ENCODE measurements around the gene HIC1. TPM values are rescaled to one million over a fixed set of nuclear protein-coding genes. Genes with fewer than 3 reads are reported as not detected.
"Not testable (repeated sequence)": the region's sequence is repeated elsewhere in the genome, so short reads cannot be mapped to it uniquely, and the experiment has no call there.

Gene HIC1
- total RNA-seq = 19.0 TPM
- long read RNA-seq, transcript HIC1-205 (2 exons, 1,134 nt) = major isoform, 11 of 46 reads
- long read RNA-seq, transcript HIC1-206 (1 exons, 725 nt) = minor isoform, 5 of 46 reads
- long read RNA-seq, partial matches to known transcripts = 0 of 46 reads
- long read RNA-seq, other reads (novel, unspliced or antisense) = 29 of 46 reads

- ATAC-seq (peak; percentile 65), DNase-seq (peak; percentile 91)
- intact Hi-C loops (cut with micrococcal nuclease) = loop anchor here (5.0 kb wide), 1 partner anchor 188 kb away; no protein-coding TSS in a partner anchor
Measured at GRCh38 chr17:2054512-2055291, at the start of gene HIC1. Gene HIC1 (plus strand): TSS chr17:2055103. CDS start chr17:2056691, 1,588 bp downstream.

- DNase-seq (no peak), ATAC-seq (no peak)
- intact Hi-C loops (cut with micrococcal nuclease) = no loop called here
Measured at GRCh38 chr17:2008332-2009126, 46.4 kb upstream of the HIC1 start.

GRCh38 chr17:2009737-2010136 lies 45.2 kb upstream of the HIC1 start:
- no peak for ATAC-seq
- intact Hi-C loops (cut with micrococcal nuclease) = no loop called here
- DNase-seq = no peak

- ATAC-seq (peak; percentile 52), DNase-seq (no peak)
- intact Hi-C loops (cut with micrococcal nuclease) = no loop called here
Measured at GRCh38 chr17:2011411-2012371, 43.2 kb upstream of the HIC1 start.

- no peak for ATAC-seq
- DNase-seq = no peak
- intact Hi-C loops (cut with micrococcal nuclease) = no loop called here
Measured at GRCh38 chr17:2012499-2012898, 42.4 kb upstream of the HIC1 start.

- ATAC-seq; intact Hi-C loops (cut with micrococcal nuclease); DNase-seq: not testable (repeated sequence)
Measured at GRCh38 chr17:2013220-2013993, 41.5 kb upstream of the HIC1 start.

GRCh38 chr17:2013994-2014317 lies 40.9 kb upstream of the HIC1 start:
- DNase-seq (no peak), ATAC-seq (no peak)
- intact Hi-C loops (cut with micrococcal nuclease) = no loop called here

GRCh38 chr17:2015314-2015713 lies 39.6 kb upstream of the HIC1 start:
- intact Hi-C loops (cut with micrococcal nuclease) = no loop called here
- no peak for DNase-seq
- no peak for ATAC-seq

GRCh38 chr17:2016494-2016893 lies 38.4 kb upstream of the HIC1 start:
- no peak for ATAC-seq
- DNase-seq = no peak
- intact Hi-C loops (cut with micrococcal nuclease) = no loop called here

GRCh38 chr17:2017274-2017941 lies 37.5 kb upstream of the HIC1 start:
- ATAC-seq (no peak), DNase-seq (no peak)
- intact Hi-C loops (cut with micrococcal nuclease) = no loop called here

- intact Hi-C loops (cut with micrococcal nuclease) = no loop called here
- DNase-seq (no peak), ATAC-seq (no peak)
Measured at GRCh38 chr17:2018716-2019510, 36.0 kb upstream of the HIC1 start.

GRCh38 chr17:2019723-2020122 lies 35.2 kb upstream of the HIC1 start:
- intact Hi-C loops (cut with micrococcal nuclease) = no loop called here
- ATAC-seq = no peak
- DNase-seq = no peak

GRCh38 chr17:2020721-2021120 lies 34.2 kb upstream of the HIC1 start:
- ATAC-seq (no peak), DNase-seq (no peak)
- intact Hi-C loops (cut with micrococcal nuclease) = no loop called here

GRCh38 chr17:2022647-2023240 lies 32.2 kb upstream of the HIC1 start:
- ATAC-seq (no peak), DNase-seq (no peak)
- intact Hi-C loops (cut with micrococcal nuclease) = no loop called here

- intact Hi-C loops (cut with micrococcal nuclease) = no loop called here
- ATAC-seq = no peak
- no peak for DNase-seq
Measured at GRCh38 chr17:2023256-2023655, 31.6 kb upstream of the HIC1 start.

GRCh38 chr17:2023692-2024571 lies 31.0 kb upstream of the HIC1 start:
- ATAC-seq = peak; percentile 16
- DNase-seq = peak; percentile 58
- intact Hi-C loops (cut with micrococcal nuclease) = no loop called here
